GM12801 (cell line): ENCODE measurements around the gene ADGRG7.

Source experiments
- CTCF ChIP-seq: IDR thresholded peaks from one replicate; pipeline ENCODE4 v1.5.1; 2011; ENCODE audit warnings: control low read depth; ENCODE audit not compliant: insufficient read length; ENCODE audit errors: extremely low read depth

ADGRG7 gene

DNA sequence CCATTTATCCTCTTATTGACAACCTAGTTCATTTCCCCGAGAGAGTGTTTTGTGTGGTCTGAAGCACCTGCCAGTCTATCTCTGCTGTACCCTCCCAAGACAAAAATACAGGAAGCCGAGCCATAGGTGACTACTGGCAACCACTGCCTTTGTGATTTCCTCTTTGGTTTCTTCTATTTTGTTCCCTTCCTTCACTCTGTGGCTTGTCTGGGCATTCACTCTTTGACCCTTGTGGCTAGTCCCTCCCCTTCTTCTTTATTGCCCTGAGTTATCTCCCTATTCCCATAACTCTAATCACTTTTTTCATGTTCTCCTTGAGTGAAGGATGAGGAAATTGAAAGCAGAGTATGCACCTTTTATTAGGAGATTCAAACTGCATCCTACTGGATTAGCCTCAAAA, at the start of gene ADGRG7:
Gene ADGRG7 (plus strand): TSS at position 297 of the 400 bp plus-strand sequence. CDS start 256 bp downstream, outside the sequence.
- TF ChIP-seq CTCF = no peak

- no peak for TF ChIP-seq CTCF
Measured at GRCh38 chr3:100560426-100560825, 49.0 kb upstream of the ADGRG7 start.

DNA sequence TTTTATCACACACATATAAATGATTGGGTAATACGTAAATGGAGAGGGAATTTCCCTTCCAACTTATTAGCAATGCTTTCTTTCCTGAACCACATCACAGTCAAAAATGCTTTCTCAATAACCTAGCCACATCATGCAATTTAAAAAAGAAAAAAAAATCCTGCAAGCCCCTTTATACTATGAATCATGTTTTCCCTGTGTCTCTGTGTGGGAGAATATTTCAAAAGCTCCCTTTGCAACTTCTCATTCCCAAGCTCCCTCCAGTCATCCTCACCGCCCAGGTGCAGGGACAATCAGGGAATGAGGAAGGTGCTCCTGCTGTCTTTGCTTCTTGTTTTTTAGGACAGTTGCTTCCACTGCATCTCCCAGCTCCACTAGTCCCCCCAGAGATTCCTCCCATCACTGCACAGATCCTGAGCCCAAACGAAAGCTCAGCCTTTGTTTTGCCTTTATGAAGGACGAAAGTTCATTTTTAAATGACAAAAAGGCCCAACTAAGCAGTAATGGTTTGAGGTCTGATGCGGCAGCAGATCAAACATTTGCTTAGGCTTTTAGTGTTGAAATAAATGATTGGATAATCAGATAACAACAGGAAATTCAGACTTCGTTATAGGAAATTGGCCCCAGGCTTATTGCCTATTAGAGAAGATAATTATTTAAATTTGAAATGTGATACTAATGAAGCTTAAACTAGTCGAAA, 47.8 kb upstream of the ADGRG7 start:
- no peak for TF ChIP-seq CTCF

GRCh38 chr3:100562224-100562857, 47.1 kb upstream of the ADGRG7 start:
- TF ChIP-seq CTCF = no peak

DNA sequence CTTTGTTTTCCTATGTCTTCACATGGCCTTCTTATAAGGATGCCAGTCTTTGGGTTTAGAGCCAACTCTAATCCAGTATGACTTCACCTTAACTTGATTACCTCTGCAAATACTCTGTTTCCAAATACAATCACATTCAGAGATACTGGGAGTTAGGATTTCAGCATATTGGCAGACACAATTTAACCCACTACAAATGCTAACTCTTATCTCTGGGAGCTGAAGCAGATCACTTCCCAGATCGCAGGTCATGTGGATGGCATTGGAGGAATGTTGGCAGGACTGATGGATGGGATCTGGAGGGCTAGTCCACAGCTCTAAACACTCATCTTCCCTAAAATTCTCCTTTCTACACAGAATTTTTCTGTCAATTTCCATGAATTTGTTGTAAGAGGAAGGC, 46.2 kb upstream of the ADGRG7 start:
- no peak for TF ChIP-seq CTCF

DNA sequence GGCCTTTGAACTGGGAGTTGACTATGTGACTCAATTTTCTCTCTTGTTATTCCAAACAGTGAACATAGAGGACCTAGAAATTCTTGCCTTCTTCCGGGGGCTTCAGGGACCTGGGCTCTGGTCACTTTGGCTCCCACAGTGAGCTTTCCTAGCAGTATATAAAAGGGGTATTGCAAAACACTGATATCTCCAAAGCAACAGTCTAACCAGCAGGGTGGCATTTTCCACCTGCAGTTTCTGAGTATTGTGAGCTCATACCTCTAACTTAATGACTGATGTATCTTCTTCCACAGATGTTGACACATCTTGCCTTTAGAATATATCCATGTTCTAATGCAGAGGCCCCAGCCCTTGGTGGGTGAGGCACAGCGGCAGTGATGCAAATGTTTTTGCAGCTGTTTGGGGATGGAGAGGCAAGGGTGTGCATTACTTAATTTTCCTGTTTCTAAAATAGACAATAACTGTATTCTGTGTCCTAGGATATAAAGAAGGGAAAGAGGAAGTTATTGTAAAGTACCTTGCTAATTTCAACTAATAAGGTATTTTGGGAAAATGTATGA, 45.7 kb upstream of the ADGRG7 start:
- TF ChIP-seq CTCF = no peak

DNA sequence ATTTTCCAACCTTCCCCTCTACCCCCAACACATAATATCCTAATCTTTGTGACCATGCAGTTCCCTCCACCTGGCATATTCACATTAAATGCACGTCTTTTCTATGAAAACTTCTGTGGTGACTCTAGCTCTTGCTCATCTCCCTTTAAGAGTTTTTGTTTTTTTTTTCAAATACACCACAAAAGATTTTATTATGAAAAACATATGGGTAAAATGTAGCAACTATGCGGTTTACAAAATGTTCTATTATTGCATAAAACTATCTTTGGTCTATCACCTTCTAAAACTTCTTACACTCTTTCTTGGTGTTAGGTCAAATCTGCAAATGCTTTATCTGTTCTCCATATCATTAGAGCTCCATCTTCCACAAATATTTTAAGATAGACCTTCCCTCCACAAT, 38.6 kb upstream of the ADGRG7 start:
- TF ChIP-seq CTCF = no peak
